Ascending aorta (tissue), 2 donors: Measurements from ENCODE around the gene SHH. TPM values are rescaled to one million over a fixed set of nuclear protein-coding genes. Genes with fewer than 3 reads are reported as not detected.

Experiments used
- DNase-seq, 2 donors: peaks; one replicate each; pipeline ENCODE4 v3.0.0-alpha.2; 2019; ENCODE audit warnings: low spot score in 2 of 2
- H3K27ac ChIP-seq, 2 donors: fragments of 200-600 bp; sonication (generic); one replicate each; pipeline ENCODE4 v1.5.1; 2016 to 2017; ENCODE audit warnings: mild to moderate bottlenecking in 1 of 2
- H3K27me3 ChIP-seq: fragments of 200-600 bp; sonication (generic); one replicate; pipeline ENCODE4 v1.5.1; 2017
- H3K36me3 ChIP-seq, 2 donors: fragments of 200-600 bp; sonication (generic); one replicate each; pipeline ENCODE4 v1.5.1; 2016
- H3K4me1 ChIP-seq, 2 donors: fragments of 200-600 bp; sonication (generic); one replicate each; pipeline ENCODE4 v1.5.1; 2016 to 2017; ENCODE audit warnings: mild to moderate bottlenecking in 1 of 2
- H3K4me3 ChIP-seq, 2 donors: fragments of 200-600 bp; sonication (generic); one replicate each; pipeline ENCODE4 v1.5.1; 2016 to 2017; ENCODE audit warnings: mild to moderate bottlenecking in 1 of 2
- H3K9me3 ChIP-seq, 2 donors: fragments of 200-600 bp; sonication (generic); one replicate each; pipeline ENCODE4 v1.5.1; 2016
- intact Hi-C: fragments of 100-400 bp; cut with DNase I; formaldehyde crosslinking; loops from one replicate; pipeline ENCODE4 v1.15.1; 2023
- total RNA-seq: library from RNA; depleted of rRNA; stranded (reverse); fragments of >200 nt; gene quantifications from one replicate; pipeline ENCODE4 v1.1.0, GENCODE V29; 2016
- TF ChIP-seq, protein P1 (sequence below), 3 experiments: fragments of 200-600 bp in 2 of 3; fragments of 450-650 bp in 1 of 3; sonication (generic) in 2 of 3; IDR thresholded peaks; one replicate each; pipeline ENCODE4 v1.5.1; 2016 to 2019; ENCODE audit warnings: antibody characterized with exemption in 3 of 3, mild to moderate bottlenecking in 1 of 3, moderate library complexity in 1 of 3

Gene SHH
- total RNA-seq, 1 donor from 2014 or later: 0.11 TPM

DNA sequence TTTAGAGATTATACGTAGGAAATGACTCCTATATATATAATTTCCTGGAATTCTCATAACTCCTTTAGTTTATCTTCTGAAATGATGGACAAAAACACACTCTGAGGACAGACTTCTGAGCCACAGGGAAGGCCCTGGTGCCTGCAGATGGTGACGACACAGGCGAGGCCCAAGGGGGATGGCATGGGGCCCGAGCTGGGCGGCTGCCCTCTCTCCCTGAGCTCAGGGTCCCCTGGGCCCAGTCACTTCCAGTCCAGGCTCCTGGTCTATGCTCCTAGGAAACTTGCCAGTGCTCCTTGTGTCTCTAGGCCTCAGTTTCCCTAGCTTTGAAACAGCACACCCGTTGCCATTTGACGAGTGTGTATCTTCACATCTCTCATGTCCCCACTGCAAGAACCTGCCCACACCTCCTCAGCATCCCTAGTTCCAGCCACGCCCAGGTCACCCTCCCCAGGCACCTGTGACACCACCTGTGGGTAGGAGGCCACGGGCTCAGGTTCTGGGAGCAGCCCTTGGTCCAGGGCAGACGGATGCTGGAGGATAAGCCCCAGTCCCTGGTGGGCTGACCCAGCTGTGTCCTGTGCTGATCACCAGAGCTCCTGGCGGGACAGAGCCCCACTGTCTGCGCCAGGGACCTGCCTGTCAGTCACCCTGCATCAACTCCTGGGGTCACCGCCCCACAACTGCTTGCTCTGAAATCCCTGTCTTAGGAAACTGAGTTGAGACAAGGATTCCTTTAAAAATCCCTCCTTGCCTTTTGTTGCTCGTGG, 23.4 kb upstream of the SHH start:
- Histone ChIP-seq H3K27me3 (no peaks in the 10 kb centered on the region), H3K9me3 (no peaks in the 10 kb centered on the region), H3K27ac (no peak overlapping the region), H3K4me1 (no peaks in the 10 kb centered on the region), H3K36me3 (no peaks in the 10 kb centered on the region), H3K4me3 (no peak overlapping the region)
- intact Hi-C loops: no loop called here
- no peak for DNase-seq
- TF ChIP-seq, protein P1, sequence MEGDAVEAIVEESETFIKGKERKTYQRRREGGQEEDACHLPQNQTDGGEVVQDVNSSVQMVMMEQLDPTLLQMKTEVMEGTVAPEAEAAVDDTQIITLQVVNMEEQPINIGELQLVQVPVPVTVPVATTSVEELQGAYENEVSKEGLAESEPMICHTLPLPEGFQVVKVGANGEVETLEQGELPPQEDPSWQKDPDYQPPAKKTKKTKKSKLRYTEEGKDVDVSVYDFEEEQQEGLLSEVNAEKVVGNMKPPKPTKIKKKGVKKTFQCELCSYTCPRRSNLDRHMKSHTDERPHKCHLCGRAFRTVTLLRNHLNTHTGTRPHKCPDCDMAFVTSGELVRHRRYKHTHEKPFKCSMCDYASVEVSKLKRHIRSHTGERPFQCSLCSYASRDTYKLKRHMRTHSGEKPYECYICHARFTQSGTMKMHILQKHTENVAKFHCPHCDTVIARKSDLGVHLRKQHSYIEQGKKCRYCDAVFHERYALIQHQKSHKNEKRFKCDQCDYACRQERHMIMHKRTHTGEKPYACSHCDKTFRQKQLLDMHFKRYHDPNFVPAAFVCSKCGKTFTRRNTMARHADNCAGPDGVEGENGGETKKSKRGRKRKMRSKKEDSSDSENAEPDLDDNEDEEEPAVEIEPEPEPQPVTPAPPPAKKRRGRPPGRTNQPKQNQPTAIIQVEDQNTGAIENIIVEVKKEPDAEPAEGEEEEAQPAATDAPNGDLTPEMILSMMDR (IDR thresholded peaks at IDR 0.05): no peak

DNA sequence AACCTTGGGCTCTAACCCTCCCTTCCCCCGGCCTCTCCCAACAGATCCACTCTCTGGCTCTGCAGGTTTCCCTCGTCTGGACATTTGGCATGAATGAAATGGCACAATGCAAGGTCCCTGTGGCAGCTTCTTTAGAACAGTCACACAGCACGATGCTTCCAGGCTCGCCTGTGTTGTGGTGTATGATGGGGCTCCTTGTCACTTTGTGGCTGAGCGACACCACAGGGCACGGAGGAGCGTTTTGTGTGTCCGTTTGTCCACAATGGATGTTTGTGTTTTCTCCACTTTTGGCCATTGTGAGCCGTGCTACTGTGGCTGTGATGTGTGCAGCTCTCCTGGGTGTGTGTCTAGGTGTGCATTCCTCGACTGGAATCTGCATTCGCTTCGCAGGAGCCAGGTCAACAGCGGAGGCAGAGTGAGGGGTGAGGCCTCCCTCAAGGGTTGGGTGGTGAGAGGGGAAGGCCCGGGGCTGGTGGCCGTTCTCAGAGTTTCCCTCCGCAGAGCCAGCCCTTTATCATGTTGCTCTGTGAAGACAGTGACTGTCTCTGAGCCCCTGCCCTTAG, 22.3 kb upstream of the SHH start:
- no peaks in the 10 kb centered on the region for H3K4me1 ChIP-seq
- no peak for DNase-seq
- no peaks in the 10 kb centered on the region for H3K27me3 ChIP-seq
- intact Hi-C loops: no loop called here
- H3K9me3 ChIP-seq: no peaks in the 10 kb centered on the region
- H3K36me3 ChIP-seq: no peaks in the 10 kb centered on the region
- TF ChIP-seq, protein P1 (IDR thresholded peaks at IDR 0.05): no peak
- H3K4me3 ChIP-seq: no peak overlapping the region
- no peak overlapping the region for H3K27ac ChIP-seq

- DNase-seq: no peak
- H3K4me1 ChIP-seq: no peaks in the 10 kb centered on the region
- H3K27me3 ChIP-seq: no peaks in the 10 kb centered on the region
- no peaks in the 10 kb centered on the region for H3K36me3 ChIP-seq
- no peak overlapping the region for H3K27ac ChIP-seq
- no peak overlapping the region for H3K4me3 ChIP-seq
- intact Hi-C loops: no loop called here
- no peaks in the 10 kb centered on the region for H3K9me3 ChIP-seq
- TF ChIP-seq, protein P1 (IDR thresholded peaks at IDR 0.05): no peak
These were observed 21.4 kb upstream of the SHH start for GRCh38 chr7:155833651-155834050.

GRCh38 chr7:155832581-155832981, 20.3 kb upstream of the SHH start:
- H3K9me3 ChIP-seq: no peaks in the 10 kb centered on the region
- no peak overlapping the region for H3K4me3 ChIP-seq
- TF ChIP-seq, protein P1 (IDR thresholded peaks at IDR 0.05): no peak
- H3K4me1 ChIP-seq: no peaks in the 10 kb centered on the region
- intact Hi-C loops: no loop called here
- no peaks in the 10 kb centered on the region for H3K27me3 ChIP-seq
- DNase-seq: no peak
- no peaks in the 10 kb centered on the region for H3K36me3 ChIP-seq
- H3K27ac ChIP-seq: no peak overlapping the region

DNA sequence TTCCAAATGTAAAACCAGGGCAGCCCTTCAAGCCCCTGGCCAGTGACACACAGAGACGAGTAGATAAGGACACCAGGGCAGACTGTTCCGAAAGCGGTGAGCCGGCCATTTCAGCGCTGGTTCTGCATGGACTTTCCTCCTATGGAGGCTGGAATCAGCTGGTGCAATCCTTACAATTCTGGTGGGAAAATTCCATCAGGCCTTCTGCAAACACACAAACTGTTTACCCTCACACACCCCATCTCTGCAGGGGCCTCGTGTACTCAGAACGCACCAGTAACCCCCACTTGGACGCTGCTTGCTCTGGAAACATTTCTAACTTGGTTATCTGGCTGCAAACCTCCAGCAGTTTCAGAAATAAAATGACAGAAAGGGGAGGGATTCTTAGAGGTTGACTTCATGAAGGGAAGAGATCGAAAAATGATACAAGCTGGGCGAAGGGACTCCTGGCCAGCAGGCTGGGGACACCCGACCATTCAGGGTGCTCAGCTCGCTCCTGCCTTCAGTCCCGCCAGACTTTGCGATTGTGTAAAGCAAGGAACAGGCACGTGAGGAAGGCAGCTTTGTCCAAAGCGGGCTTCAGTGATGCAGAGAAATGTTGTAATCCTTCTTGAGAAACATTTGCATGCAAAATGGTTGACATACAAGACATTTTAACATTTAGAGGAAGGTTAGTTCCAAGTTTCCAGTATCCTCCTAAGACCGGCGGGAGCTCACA, 19.7 kb upstream of the SHH start:
- Histone ChIP-seq H3K27me3 (no peaks in the 10 kb centered on the region), H3K4me3 (no peak overlapping the region)
- no peak for DNase-seq

More for the DNA sequence above, 19.7 kb upstream of the SHH start:
- Histone ChIP-seq H3K27ac (no peak overlapping the region), H3K36me3 (no peaks in the 10 kb centered on the region), H3K4me1 (no peaks in the 10 kb centered on the region), H3K9me3 (no peaks in the 10 kb centered on the region)
- intact Hi-C loops: no loop called here
- TF ChIP-seq, protein P1 (IDR thresholded peaks at IDR 0.05): no peak
